Prostate gland (tissue), 2 donors: ENCODE results near the gene LSM3.

Source experiments
- POLR2A ChIP-seq: fragments of 450-650 bp; IDR thresholded peaks from one replicate; pipeline ENCODE4 v1.6.1; 2016; ENCODE audit warnings: antibody characterized with exemption, mild to moderate bottlenecking
- POLR2AphosphoS5 ChIP-seq: sonication (generic); formaldehyde crosslinking; IDR thresholded peaks from one replicate; pipeline ENCODE4 v1.6.1; 2017; ENCODE audit warnings: antibody characterized with exemption
- TF ChIP-seq, protein P1 (sequence below), 4 experiments: fragments of 200-600 bp in 2 of 4; fragments of 450-650 bp in 2 of 4; sonication (generic) in 2 of 4; IDR thresholded peaks; 1 replicate in 3 of 4; 2 replicates in 1 of 4; pipeline ENCODE4 v1.5.1; 2016 to 2019; ENCODE audit warnings: antibody characterized with exemption in 4 of 4, mild to moderate bottlenecking in 2 of 4, moderate library complexity in 2 of 4

DNA sequence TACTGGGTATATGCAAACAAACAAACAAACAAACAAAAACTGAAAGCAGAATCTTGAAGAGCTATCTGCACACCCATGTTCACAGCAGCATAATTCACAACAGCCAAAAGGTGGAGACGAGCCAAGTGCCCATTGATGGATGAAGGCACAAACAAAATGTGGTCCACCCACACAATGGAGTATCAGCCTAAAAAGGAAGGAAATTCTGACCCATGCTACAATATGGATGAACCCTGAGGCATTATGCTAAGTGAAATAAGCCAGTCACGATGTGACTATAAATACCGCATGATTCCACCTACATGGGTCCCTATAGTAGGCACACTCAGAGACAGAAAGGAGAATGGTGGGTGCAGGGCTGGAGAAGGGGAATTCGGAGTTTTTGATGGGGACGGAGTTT is 24.3 kb upstream of the LSM3 start:
- TF ChIP-seq, protein P1, sequence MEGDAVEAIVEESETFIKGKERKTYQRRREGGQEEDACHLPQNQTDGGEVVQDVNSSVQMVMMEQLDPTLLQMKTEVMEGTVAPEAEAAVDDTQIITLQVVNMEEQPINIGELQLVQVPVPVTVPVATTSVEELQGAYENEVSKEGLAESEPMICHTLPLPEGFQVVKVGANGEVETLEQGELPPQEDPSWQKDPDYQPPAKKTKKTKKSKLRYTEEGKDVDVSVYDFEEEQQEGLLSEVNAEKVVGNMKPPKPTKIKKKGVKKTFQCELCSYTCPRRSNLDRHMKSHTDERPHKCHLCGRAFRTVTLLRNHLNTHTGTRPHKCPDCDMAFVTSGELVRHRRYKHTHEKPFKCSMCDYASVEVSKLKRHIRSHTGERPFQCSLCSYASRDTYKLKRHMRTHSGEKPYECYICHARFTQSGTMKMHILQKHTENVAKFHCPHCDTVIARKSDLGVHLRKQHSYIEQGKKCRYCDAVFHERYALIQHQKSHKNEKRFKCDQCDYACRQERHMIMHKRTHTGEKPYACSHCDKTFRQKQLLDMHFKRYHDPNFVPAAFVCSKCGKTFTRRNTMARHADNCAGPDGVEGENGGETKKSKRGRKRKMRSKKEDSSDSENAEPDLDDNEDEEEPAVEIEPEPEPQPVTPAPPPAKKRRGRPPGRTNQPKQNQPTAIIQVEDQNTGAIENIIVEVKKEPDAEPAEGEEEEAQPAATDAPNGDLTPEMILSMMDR (IDR thresholded peaks at IDR 0.05), result no peak
- TF ChIP-seq POLR2AphosphoS5 (no peak), POLR2A (no peak)
